ENCODE data around the gene SYS1. TPM values are rescaled to one million over a fixed set of nuclear protein-coding genes. Genes with fewer than 3 reads are reported as not detected.
A peak's percentile ranks its signal among the peaks of the same experiment; 100 is the strongest.

The SYS1 gene
- total RNA-seq, 1 donor = 31.8 TPM

DNA sequence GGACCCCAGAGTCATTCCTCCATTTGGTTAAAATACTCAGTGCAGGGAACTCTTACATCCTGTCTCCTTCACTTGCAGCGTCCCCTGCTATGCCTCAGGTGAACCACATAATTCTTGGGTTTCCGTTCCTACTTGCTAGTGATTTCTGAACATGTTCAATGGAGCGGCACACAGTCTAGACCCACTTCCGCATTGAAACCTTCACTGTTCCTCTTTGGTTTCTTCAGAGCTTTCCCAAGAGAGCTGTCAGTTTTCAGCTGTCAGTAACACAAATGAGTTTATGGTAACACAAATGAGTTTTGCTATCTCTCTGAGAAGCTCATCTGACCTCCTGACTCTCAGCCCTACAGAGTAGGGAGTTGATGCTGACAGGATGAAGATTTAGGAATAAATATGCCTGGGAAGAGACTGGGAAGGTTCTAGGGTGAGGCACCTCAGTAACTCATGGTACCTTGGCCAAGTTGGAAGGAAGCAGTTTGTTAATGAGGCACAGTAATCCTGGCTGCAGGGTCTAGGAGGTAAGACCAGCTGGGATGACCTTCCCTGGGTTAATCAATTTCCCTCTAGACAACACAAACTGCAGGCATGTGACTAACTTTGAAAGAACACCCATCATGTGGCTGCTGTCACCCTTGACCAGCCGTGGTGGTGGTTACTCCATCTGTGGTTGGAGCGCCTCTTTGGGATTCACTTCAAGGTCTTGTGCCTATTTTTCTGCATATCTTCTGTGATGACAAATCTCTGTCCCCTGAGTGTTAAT is 5.4 kb downstream of the SYS1 start:
- DNase-seq (ENCODE audit: insufficient read length, low spot score, missing footprints) = peak; percentile 61
- Histone ChIP-seq H3K27ac (ENCODE audit: low read depth, low read length) (no peak overlapping the region), H4K20me1 (ENCODE audit: insufficient read depth, low read length) (peaks cover 5% of the 10 kb centered on the region), H3K9me3 (ENCODE audit: low read depth, low read length) (no peaks in the 10 kb centered on the region), H3K79me2 (ENCODE audit: insufficient read depth, low read length) (peaks cover 23% of the 10 kb centered on the region), H3K36me3 (ENCODE audit: insufficient read depth, low read length) (peaks cover 23% of the 10 kb centered on the region), H3K27me3 (ENCODE audit: insufficient read depth, low read length) (no peaks in the 10 kb centered on the region), H3K4me2 (ENCODE audit: insufficient read depth, low read length) (no peak overlapping the region), H3K4me3 (ENCODE audit: insufficient read depth, low read length) (no peak overlapping the region), H2AFZ (ENCODE audit: low read length) (no peak overlapping the region), H3K4me1 (ENCODE audit: insufficient read depth, low read length) (peaks cover 13% of the 10 kb centered on the region)
- TF ChIP-seq, protein P1, sequence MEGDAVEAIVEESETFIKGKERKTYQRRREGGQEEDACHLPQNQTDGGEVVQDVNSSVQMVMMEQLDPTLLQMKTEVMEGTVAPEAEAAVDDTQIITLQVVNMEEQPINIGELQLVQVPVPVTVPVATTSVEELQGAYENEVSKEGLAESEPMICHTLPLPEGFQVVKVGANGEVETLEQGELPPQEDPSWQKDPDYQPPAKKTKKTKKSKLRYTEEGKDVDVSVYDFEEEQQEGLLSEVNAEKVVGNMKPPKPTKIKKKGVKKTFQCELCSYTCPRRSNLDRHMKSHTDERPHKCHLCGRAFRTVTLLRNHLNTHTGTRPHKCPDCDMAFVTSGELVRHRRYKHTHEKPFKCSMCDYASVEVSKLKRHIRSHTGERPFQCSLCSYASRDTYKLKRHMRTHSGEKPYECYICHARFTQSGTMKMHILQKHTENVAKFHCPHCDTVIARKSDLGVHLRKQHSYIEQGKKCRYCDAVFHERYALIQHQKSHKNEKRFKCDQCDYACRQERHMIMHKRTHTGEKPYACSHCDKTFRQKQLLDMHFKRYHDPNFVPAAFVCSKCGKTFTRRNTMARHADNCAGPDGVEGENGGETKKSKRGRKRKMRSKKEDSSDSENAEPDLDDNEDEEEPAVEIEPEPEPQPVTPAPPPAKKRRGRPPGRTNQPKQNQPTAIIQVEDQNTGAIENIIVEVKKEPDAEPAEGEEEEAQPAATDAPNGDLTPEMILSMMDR (IDR thresholded peaks at IDR 0.05; ENCODE audit: extremely low read depth, low read depth, low read length) = no peak

DNA sequence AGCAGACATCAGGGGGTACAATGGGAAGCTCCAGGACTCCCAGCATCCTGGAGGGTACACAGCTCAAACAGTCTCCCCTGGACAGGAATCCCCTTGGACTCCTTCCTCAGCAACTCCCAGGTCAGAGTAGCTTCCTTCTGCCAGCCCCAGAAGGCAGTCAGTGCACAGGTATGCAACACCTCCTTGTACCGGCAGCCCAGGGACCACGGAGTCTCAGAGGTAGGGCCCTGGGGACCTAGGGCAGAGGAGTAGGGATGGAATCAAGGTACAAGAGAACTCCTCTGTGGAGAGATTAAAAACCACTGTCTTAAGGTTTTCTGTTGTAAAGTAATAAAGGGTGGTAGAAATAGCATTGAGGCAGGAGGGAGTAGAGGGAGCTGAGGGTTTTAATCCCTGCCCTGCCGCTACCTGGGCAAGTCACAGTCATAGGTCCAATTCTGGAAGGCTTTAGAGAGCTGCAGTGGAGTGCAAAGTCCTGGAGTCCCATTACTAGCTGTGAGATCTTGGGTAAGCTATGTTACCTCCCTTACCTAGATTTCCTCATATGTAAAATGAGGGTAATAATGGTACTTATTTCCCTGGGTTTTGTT is 7.7 kb downstream of the SYS1 start:
- Histone ChIP-seq H3K79me2 (ENCODE audit: insufficient read depth, low read length) (peaks cover 5% of the 10 kb centered on the region), H3K4me1 (ENCODE audit: insufficient read depth, low read length) (peaks cover 10% of the 10 kb centered on the region), H3K4me3 (ENCODE audit: insufficient read depth, low read length) (no peak overlapping the region), H2AFZ (ENCODE audit: low read length) (no peak overlapping the region), H3K27me3 (ENCODE audit: insufficient read depth, low read length) (no peaks in the 10 kb centered on the region), H3K36me3 (ENCODE audit: insufficient read depth, low read length) (peaks cover 23% of the 10 kb centered on the region), H3K9me3 (ENCODE audit: low read depth, low read length) (no peaks in the 10 kb centered on the region), H3K27ac (ENCODE audit: low read depth, low read length) (no peak overlapping the region), H4K20me1 (ENCODE audit: insufficient read depth, low read length) (no peaks in the 10 kb centered on the region), H3K4me2 (ENCODE audit: insufficient read depth, low read length) (no peak overlapping the region)
- TF ChIP-seq, protein P1 (IDR thresholded peaks at IDR 0.05; ENCODE audit: extremely low read depth, low read depth, low read length) = no peak
- peak; percentile 26 for DNase-seq (ENCODE audit: insufficient read length, low spot score, missing footprints)

DNA sequence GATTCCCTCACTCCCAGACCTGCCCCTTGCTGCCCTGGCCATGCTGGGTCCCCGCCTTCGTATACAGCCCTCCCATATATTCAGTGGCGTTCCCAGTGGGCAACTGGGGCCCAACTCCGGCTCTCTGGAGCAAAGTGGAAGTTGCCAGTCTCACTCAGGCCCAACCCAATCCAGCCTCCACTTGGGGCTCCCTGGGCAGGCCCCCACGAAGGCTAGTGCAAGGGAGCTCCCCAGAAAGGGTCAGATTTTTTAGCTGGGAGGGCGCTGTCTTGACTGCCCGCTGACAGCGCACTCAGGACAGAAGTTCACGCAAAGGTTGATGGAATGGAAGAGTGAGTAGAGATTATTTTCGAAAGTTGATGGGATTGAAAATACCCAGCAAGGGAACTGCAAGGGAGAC is 9.3 kb downstream of the SYS1 start:
- no peak overlapping the region for H2AFZ ChIP-seq (ENCODE audit: low read length)
- H3K9me3 ChIP-seq (ENCODE audit: low read depth, low read length) = no peaks in the 10 kb centered on the region
- no peaks in the 10 kb centered on the region for H3K79me2 ChIP-seq (ENCODE audit: insufficient read depth, low read length)
- H3K4me3 ChIP-seq (ENCODE audit: insufficient read depth, low read length) = peak overlapping the region; percentile 80
- peaks cover 10% of the 10 kb centered on the region for H3K4me1 ChIP-seq (ENCODE audit: insufficient read depth, low read length)
- peak overlapping the region; percentile 97 for H3K4me2 ChIP-seq (ENCODE audit: insufficient read depth, low read length)
- TF ChIP-seq, protein P1 (IDR thresholded peaks at IDR 0.05; ENCODE audit: extremely low read depth, low read depth, low read length) = no peak
- no peak overlapping the region for H3K27ac ChIP-seq (ENCODE audit: low read depth, low read length)
- DNase-seq (ENCODE audit: insufficient read length, low spot score, missing footprints) = peak; percentile 66
- no peaks in the 10 kb centered on the region for H4K20me1 ChIP-seq (ENCODE audit: insufficient read depth, low read length)
- H3K36me3 ChIP-seq (ENCODE audit: insufficient read depth, low read length) = peaks cover 9% of the 10 kb centered on the region
- no peaks in the 10 kb centered on the region for H3K27me3 ChIP-seq (ENCODE audit: insufficient read depth, low read length)

DNA sequence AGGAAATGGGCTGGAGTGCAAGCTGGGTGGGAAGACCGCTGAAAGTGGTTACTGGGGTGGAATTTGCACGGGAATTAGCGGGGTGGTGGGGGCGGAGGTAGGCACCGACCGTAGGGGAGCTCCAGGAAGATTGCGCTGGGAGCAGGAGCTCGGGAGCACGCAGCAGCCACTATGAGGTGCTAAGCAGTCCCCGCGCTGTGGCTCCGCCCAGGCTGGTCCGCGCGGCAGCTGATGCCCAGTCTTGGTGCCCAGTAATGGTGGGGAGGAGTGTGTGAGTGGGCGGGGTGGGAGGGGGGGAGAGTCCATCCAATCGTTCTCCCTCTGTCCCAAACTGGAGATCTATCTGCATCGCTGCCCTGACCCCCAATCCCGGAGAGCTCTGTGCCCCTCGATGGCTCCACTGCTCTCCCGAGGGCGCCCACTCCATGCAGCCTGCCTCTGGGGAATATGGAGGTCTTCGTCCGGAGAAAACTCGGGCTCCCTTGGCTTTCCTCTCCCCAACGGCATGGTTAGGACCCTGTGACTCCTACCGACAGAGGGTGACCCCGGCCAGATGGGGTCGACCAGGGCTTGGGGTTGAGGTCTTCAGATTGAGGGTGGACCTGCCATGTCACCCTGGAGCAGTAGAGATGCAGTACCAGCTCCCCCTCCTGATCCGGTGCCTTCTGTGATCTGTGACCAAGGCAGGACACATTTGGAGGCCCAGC is 9.8 kb downstream of the SYS1 start:
- TF ChIP-seq, protein P1 (IDR thresholded peaks at IDR 0.05; ENCODE audit: extremely low read depth, low read depth, low read length) = no peak
- Histone ChIP-seq H3K4me3 (ENCODE audit: insufficient read depth, low read length) (peak overlapping the region; percentile 80), H3K9me3 (ENCODE audit: low read depth, low read length) (no peaks in the 10 kb centered on the region), H3K27me3 (ENCODE audit: insufficient read depth, low read length) (no peaks in the 10 kb centered on the region), H3K79me2 (ENCODE audit: insufficient read depth, low read length) (no peaks in the 10 kb centered on the region), H3K36me3 (ENCODE audit: insufficient read depth, low read length) (peaks cover 3% of the 10 kb centered on the region), H3K4me2 (ENCODE audit: insufficient read depth, low read length) (peak overlapping the region; percentile 97), H4K20me1 (ENCODE audit: insufficient read depth, low read length) (no peaks in the 10 kb centered on the region), H3K4me1 (ENCODE audit: insufficient read depth, low read length) (peaks cover 10% of the 10 kb centered on the region), H3K27ac (ENCODE audit: low read depth, low read length) (peak overlapping the region; percentile 28), H2AFZ (ENCODE audit: low read length) (peak overlapping the region; percentile 87)
- peak; percentile 53 for DNase-seq (ENCODE audit: insufficient read length, low spot score, missing footprints)

Data from osteoblast (primary cell).